ENCODE results near the gene CNFN. TPM values are rescaled to one million over a fixed set of nuclear protein-coding genes. Genes with fewer than 3 reads are reported as not detected.

CNFN gene
- total RNA-seq, 1 experiment from 2014 or later, result 7.1 TPM

DNA sequence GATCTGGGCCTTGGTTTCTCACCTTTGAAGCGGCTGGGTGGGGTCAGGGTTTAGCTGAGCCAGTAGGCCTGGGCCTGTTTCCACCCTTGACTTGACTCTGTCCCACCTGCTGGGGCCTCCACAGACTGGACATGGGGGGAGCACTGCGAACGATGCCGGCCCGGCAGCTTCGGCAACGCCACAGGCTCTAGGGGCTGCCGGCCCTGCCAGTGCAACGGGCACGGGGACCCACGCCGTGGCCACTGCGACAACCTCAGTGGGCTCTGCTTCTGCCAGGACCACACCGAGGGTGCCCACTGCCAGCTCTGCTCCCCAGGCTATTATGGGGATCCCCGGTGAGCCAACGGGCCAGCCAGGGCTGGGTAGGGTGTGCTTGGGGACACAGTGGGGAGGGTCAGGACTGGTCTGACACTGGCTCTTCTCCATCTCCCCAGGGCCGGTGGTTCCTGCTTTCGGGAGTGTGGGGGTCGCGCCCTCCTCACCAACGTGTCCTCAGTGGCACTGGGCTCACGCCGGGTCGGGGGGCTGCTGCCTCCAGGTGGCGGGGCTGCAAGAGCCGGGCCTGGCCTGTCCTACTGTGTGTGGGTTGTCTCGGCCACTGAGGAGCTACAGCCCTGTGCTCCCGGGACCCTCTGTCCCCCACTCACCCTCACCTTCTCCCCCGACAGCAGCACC is 36.6 kb downstream of the CNFN start:
- no CpG with 5 or more reads among the region's 29 CpGs for WGBS (ENCODE audit: extremely low coverage, insufficient read length, low lambda C conversion rate)
- H3K79me2 ChIP-seq (ENCODE audit: insufficient read depth, low read length), result no peaks in the 10 kb centered on the region
- H3K27ac ChIP-seq (ENCODE audit: insufficient read length, low read depth, low read length), result no peak overlapping the region
- H4K5ac ChIP-seq (ENCODE audit: insufficient read length, low read depth, low read length), result no peak overlapping the region
- no peak overlapping the region for H3K23ac ChIP-seq (ENCODE audit: insufficient read length, low read depth, low read length)
- H2BK5ac ChIP-seq (ENCODE audit: insufficient read length, low read length), result no peak overlapping the region
- no peak overlapping the region for H2BK20ac ChIP-seq (ENCODE audit: low read depth, low read length, poor library complexity, severe bottlenecking)
- H2BK15ac ChIP-seq (ENCODE audit: low read depth, low read length), result no peak overlapping the region
- H3K4ac ChIP-seq (ENCODE audit: low read depth, low read length), result no peak overlapping the region
- TF ChIP-seq, protein P1, sequence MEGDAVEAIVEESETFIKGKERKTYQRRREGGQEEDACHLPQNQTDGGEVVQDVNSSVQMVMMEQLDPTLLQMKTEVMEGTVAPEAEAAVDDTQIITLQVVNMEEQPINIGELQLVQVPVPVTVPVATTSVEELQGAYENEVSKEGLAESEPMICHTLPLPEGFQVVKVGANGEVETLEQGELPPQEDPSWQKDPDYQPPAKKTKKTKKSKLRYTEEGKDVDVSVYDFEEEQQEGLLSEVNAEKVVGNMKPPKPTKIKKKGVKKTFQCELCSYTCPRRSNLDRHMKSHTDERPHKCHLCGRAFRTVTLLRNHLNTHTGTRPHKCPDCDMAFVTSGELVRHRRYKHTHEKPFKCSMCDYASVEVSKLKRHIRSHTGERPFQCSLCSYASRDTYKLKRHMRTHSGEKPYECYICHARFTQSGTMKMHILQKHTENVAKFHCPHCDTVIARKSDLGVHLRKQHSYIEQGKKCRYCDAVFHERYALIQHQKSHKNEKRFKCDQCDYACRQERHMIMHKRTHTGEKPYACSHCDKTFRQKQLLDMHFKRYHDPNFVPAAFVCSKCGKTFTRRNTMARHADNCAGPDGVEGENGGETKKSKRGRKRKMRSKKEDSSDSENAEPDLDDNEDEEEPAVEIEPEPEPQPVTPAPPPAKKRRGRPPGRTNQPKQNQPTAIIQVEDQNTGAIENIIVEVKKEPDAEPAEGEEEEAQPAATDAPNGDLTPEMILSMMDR (conservative IDR thresholded peaks at IDR 0.05), result no peak
- H3K14ac ChIP-seq (ENCODE audit: insufficient read depth, low read length), result no peak overlapping the region
- no peak overlapping the region for H4K8ac ChIP-seq (replicated peaks; ENCODE audit: insufficient read length, low read depth, low read length)
- no peaks in the 10 kb centered on the region for H3K27me3 Mint-ChIP-seq (ENCODE audit: low read depth)
- H2AK5ac ChIP-seq (ENCODE audit: insufficient read length, low read length), result no peak overlapping the region
- H3K36me3 Mint-ChIP-seq (ENCODE audit: insufficient read depth in 1 of 3, low read depth in 3 of 3), result peaks cover 2 to 34% (median 22%) of the 10 kb centered on the region in 3 experiments; a peak in 5 of 7 replicates
- no peaks in the 10 kb centered on the region for H3K79me1 ChIP-seq (ENCODE audit: insufficient read depth, low read depth, low read length, poor library complexity, severe bottlenecking)
- no peak overlapping the region for H3K4me3 Mint-ChIP-seq
- no peak overlapping the region for H2BK120ac ChIP-seq (ENCODE audit: low read depth, low read length, poor library complexity, severe bottlenecking)
- no peaks in the 10 kb centered on the region for H4K20me1 ChIP-seq (ENCODE audit: control insufficient read depth, insufficient read depth, insufficient read length)
- no peaks in the 10 kb centered on the region for H3K4me1 ChIP-seq (ENCODE audit: insufficient read depth, low read length)
- H3K27me3 ChIP-seq (ENCODE audit: insufficient read depth, low read length), result no peaks in the 10 kb centered on the region
- DNase-seq, result no peak
- H3K4me1 Mint-ChIP-seq, result peaks cover 0 to 4% of the 10 kb centered on the region in 2 experiments; a peak in 1 of 4 replicates
- no peak overlapping the region for H4K91ac ChIP-seq (ENCODE audit: insufficient read length, low read depth, low read length)
- no peaks in the 10 kb centered on the region for H3K23me2 ChIP-seq (ENCODE audit: insufficient read length, low read depth, low read length, poor library complexity, severe bottlenecking)
- H2AFZ ChIP-seq (ENCODE audit: low read length), result no peak overlapping the region
- no peak overlapping the region for H3K18ac ChIP-seq (ENCODE audit: insufficient read length, low read depth, low read length)
- H3K9me3 ChIP-seq (ENCODE audit: control insufficient read depth, low read depth, low read length), result no peaks in the 10 kb centered on the region
- H3K27ac Mint-ChIP-seq, result no peak overlapping the region; a peak in 2 of 7 replicates
- H3T11ph ChIP-seq (ENCODE audit: low read length), result no peak overlapping the region
- no peak overlapping the region for H3K9ac ChIP-seq (ENCODE audit: extremely low read depth, insufficient read length, low read length)
- no peaks in the 10 kb centered on the region; a peak in 1 of 5 replicates for H3K9me3 Mint-ChIP-seq
- no peak overlapping the region for H2BK12ac ChIP-seq (ENCODE audit: insufficient read length, low read depth, low read length)
- H3K56ac ChIP-seq (ENCODE audit: insufficient read length, low read depth, low read length), result no peak overlapping the region
- no peak overlapping the region for H3K4me2 ChIP-seq (ENCODE audit: insufficient read depth, insufficient read length, low read length)

Data from H9 (cell line).